ENCODE measurements around the gene AGAP1.

DNA sequence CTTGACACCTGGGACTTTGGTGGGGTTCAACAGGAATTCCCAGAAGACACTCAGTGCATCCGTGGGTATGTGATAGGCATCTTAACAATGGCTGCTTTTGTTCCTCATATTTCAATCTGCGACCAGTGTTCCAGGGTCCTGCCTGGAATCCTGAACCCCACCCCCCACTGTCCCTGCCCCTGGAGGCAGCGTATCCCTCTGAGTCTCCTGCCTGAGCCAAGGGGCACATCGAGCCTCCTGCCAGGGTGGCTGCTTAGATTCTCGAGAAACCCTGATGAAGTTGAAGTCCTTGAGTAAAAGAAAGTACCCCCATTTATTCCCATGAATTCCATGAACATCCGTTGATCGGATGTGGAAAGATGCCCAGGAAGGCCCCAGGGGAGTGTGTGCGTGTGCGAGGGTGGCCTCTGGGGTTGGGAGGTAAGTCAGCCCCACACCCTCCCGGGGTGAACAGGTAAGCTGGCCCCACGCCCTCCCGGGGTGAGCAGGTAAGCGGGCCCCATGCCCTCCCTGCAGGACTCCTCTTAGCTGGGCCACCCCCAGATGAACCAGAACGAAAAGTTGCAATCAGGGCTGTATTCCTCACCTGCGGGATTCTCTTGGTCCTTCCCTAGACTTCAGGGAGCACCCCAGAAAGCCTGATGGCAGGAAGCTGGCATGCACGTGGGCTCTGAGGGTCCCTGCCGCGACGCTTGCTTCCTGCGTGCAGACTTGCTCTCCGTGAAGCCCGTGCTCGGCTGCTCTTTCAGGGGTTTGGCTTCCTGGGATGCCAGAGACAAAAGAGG is 253.3 kb downstream of the AGAP1 start:
- TF ChIP-seq, protein P1, sequence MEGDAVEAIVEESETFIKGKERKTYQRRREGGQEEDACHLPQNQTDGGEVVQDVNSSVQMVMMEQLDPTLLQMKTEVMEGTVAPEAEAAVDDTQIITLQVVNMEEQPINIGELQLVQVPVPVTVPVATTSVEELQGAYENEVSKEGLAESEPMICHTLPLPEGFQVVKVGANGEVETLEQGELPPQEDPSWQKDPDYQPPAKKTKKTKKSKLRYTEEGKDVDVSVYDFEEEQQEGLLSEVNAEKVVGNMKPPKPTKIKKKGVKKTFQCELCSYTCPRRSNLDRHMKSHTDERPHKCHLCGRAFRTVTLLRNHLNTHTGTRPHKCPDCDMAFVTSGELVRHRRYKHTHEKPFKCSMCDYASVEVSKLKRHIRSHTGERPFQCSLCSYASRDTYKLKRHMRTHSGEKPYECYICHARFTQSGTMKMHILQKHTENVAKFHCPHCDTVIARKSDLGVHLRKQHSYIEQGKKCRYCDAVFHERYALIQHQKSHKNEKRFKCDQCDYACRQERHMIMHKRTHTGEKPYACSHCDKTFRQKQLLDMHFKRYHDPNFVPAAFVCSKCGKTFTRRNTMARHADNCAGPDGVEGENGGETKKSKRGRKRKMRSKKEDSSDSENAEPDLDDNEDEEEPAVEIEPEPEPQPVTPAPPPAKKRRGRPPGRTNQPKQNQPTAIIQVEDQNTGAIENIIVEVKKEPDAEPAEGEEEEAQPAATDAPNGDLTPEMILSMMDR (IDR thresholded peaks at IDR 0.05), result no peak
- TF ChIP-seq POLR2A (IDR thresholded peaks at IDR 0.05) (no peak), POLR2AphosphoS5 (IDR thresholded peaks at IDR 0.05) (no peak)
